Endothelial cell of umbilical vein (primary cell): Measurements from ENCODE around the gene NPAT. TPM values are rescaled to one million over a fixed set of nuclear protein-coding genes. Genes with fewer than 3 reads are reported as not detected.

Source experiments
- BruUV-seq: library from RNA; stranded (reverse); fragments of 400-500 nt; replicated peaks from 2 replicates; lab custom pipeline; 2021; lab: Mats Ljungman, UMichigan
- CTCF ChIA-PET: fragments of 300-600, 350-600 bp; sonication (Branson Sonifier 250); formaldehyde crosslinking; loops from one replicate; lab custom pipeline; 2021; ENCODE audit warnings: antibody characterized with exemption, inconsistent platforms; lab: Charles Lee
- POLR2A ChIA-PET: fragments of 300-600, 350-600 bp; sonication (Branson Sonifier 250); formaldehyde crosslinking; loops from one replicate; lab custom pipeline; 2021; ENCODE audit warnings: antibody characterized with exemption, inconsistent platforms; lab: Charles Lee
- DNase-seq: peaks from one replicate; pipeline ENCODE4 v3.0.0-alpha.2; 2011; ENCODE audit warnings: low read depth, low spot score
- FAIRE-seq: peaks from 2 replicates; lab custom pipeline; 2011; peaks lifted over from hg19 to GRCh38; lab: Jason Lieb, UNC
- H2AFZ ChIP-seq: 2 replicates; pipeline ENCODE4 v1.6.0; 2012; ENCODE audit warnings: low read depth, low read length, control low read depth, inconsistent platforms
- H3K27ac ChIP-seq: 2 replicates; pipeline ENCODE4 v1.5.1; 2011; ENCODE audit warnings: low read depth, mild to moderate bottlenecking, control low read depth, low read length, moderate library complexity; ENCODE audit not compliant: insufficient read depth
- H3K27me3 ChIP-seq, 2 experiments: 2 replicates each; pipeline versions ENCODE4 v1.6.0 to v1.6.1; 2011; ENCODE audit warnings: low read length in 2 of 2, mixed read lengths in 1 of 2; ENCODE audit not compliant: control insufficient read depth in 2 of 2, insufficient read depth in 2 of 2
- H3K36me3 ChIP-seq, 2 experiments: 2 replicates in 1 of 2; 3 replicates in 1 of 2; pipeline ENCODE4 v1.5.1; 2011; ENCODE audit warnings: low read length in 2 of 2, mild to moderate bottlenecking in 1 of 2, moderate library complexity in 1 of 2; ENCODE audit not compliant: control insufficient read depth in 2 of 2, insufficient read depth in 2 of 2; ENCODE audit errors: extremely low read depth in 1 of 2
- H3K4me1 ChIP-seq: 3 replicates; pipeline ENCODE4 v1.5.1; 2011; ENCODE audit warnings: mild to moderate bottlenecking, low read length; ENCODE audit not compliant: control insufficient read depth, insufficient read depth; ENCODE audit errors: extremely low read depth
- H3K4me2 ChIP-seq: 2 replicates; pipeline ENCODE4 v1.6.1; 2011; ENCODE audit warnings: low read length, control low read depth, mixed read lengths; ENCODE audit not compliant: insufficient read depth
- H3K4me3 ChIP-seq, 3 experiments: fragments of 200-600 bp in 1 of 3; sonication (generic), shearing (Covaris generic) in 1 of 3; replicated peaks in 1 of 3; 2 replicates each; pipeline ENCODE4 v1.5.1; 2011 to 2016; ENCODE audit warnings: control low read depth in 3 of 3, low read length in 3 of 3, mild to moderate bottlenecking in 2 of 3, inconsistent platforms in 1 of 3, low read depth in 1 of 3, moderate library complexity in 1 of 3; ENCODE audit not compliant: insufficient read depth in 1 of 3
- H3K79me2 ChIP-seq: 2 replicates; pipeline ENCODE4 v1.6.0; 2012; ENCODE audit warnings: low read length, inconsistent platforms; ENCODE audit not compliant: control insufficient read depth, insufficient read depth
- H3K9ac ChIP-seq: replicated peaks from 2 replicates; pipeline ENCODE3; 2011; ENCODE audit warnings: low read length, control low read depth; ENCODE audit not compliant: insufficient read depth; ENCODE audit errors: extremely low read depth
- H3K9me1 ChIP-seq: replicated peaks from 3 replicates; pipeline ENCODE4 v1.6.0; 2011; ENCODE audit warnings: mild to moderate bottlenecking, low read length; ENCODE audit not compliant: control insufficient read depth, insufficient read depth; ENCODE audit errors: extremely low read depth
- H3K9me3 ChIP-seq: replicated peaks from 2 replicates; pipeline ENCODE4 v1.5.1; 2012; ENCODE audit warnings: low read length, inconsistent platforms; ENCODE audit not compliant: control insufficient read depth, insufficient read depth
- H4K20me1 ChIP-seq: replicated peaks from 2 replicates; pipeline ENCODE3; 2011; ENCODE audit warnings: mild to moderate bottlenecking, low read length; ENCODE audit not compliant: control insufficient read depth, insufficient read depth; ENCODE audit errors: extremely low read depth
- CTCF ChIP-seq, 2 donors: IDR thresholded peaks; 1 replicate in 1 of 2; 2 replicates in 1 of 2; pipeline ENCODE4 v1.5.1; 2011; ENCODE audit warnings: low read length in 2 of 2, mild to moderate bottlenecking in 2 of 2, moderate library complexity in 2 of 2, control low read depth in 1 of 2, inconsistent platforms in 1 of 2, low read depth in 1 of 2; ENCODE audit not compliant: insufficient read depth in 1 of 2; ENCODE audit errors: extremely low read depth in 1 of 2
- EZH2 ChIP-seq: IDR thresholded peaks from 2 replicates; pipeline ENCODE4 v1.6.1; 2012; ENCODE audit warnings: borderline replicate concordance, low read depth, mild to moderate bottlenecking, moderate library complexity, low read length, inconsistent platforms; ENCODE audit not compliant: severe bottlenecking
- FOS ChIP-seq: IDR thresholded peaks from 2 replicates; pipeline ENCODE4 v1.6.1; 2011; ENCODE audit warnings: mild to moderate bottlenecking, low read length, moderate library complexity, borderline replicate concordance; ENCODE audit not compliant: insufficient read depth
- GATA2 ChIP-seq: IDR thresholded peaks from 2 replicates; pipeline ENCODE4 v1.7.0; 2011; ENCODE audit warnings: low read depth, mild to moderate bottlenecking, moderate library complexity, mixed read lengths, low read length; ENCODE audit not compliant: insufficient read length, insufficient read depth
- JUN ChIP-seq: IDR thresholded peaks from 2 replicates; pipeline ENCODE4 v1.6.1; 2011; ENCODE audit warnings: borderline replicate concordance, low read depth; ENCODE audit not compliant: insufficient read length, insufficient read depth
- MAX ChIP-seq: IDR thresholded peaks from 2 replicates; pipeline ENCODE4 v1.6.1; 2011; ENCODE audit not compliant: insufficient read depth, insufficient read length
- MYC ChIP-seq: IDR thresholded peaks from one replicate; pipeline ENCODE4 v1.6.1; 2011; ENCODE audit warnings: mild to moderate bottlenecking, low read depth, low read length
- POLR2A ChIP-seq: IDR thresholded peaks from 2 replicates; pipeline ENCODE4 v1.6.1; 2012; ENCODE audit warnings: low read depth, mild to moderate bottlenecking, control low read depth, low read length
- POLR2AphosphoS5 ChIP-seq: IDR thresholded peaks from 2 replicates; pipeline ENCODE4 v1.6.1; 2012; ENCODE audit warnings: low read depth, mild to moderate bottlenecking, control low read depth, low read length, moderate library complexity; ENCODE audit not compliant: insufficient read depth
- dilution Hi-C: fragments of 300-500 bp; cut with MboI; formaldehyde crosslinking; loops from one replicate; pipeline ENCODE4 v1.15.0; 2019; ENCODE audit warnings: low sequenced_read_pairs; ENCODE audit not compliant: extremely low pct_ligation_motif_present
- intact Hi-C: fragments of 100-400 bp; cut with micrococcal nuclease; formaldehyde crosslinking; loops from one replicate; pipeline ENCODE4 v1.10.0; 2022
- polyA plus RNA-seq, 4 experiments: library from polyadenylated mRNA; depleted of rRNA in 3 of 4; stranded (reverse) in 3 of 4; unstranded in 1 of 4; fragments of >200 nt; gene quantifications; 2 replicates each; pipeline versions ENCODE4 v1.2.1 to v1.2.3, GENCODE V29; 2011 to 2012; ENCODE audit warnings: missing spikeins in 1 of 4
- total RNA-seq: library from RNA; stranded (reverse); gene quantifications from 2 replicates; pipeline ENCODE4 v1.2.3, GENCODE V29; 2021

Gene NPAT
- total and polyA plus RNA-seq, 2 donors (not counting 3 experiments of a cell fraction or from before 2014, with no cell fraction given), result 4.4 to 19.0 TPM

GRCh38 chr11:108253176-108253575 is 30.7 kb upstream of the NPAT start:
- intact Hi-C loops (loop anchor here (2.0 kb wide), 1 partner anchor 30 kb away; the partner anchor contains the start of genes ATM and NPAT), dilution Hi-C loops (no loop called here)
- BruUV-seq, result no TSS peak
- no peak overlapping the region for H2AFZ ChIP-seq
- TF ChIP-seq FOS, result peak; percentile 34
- TF ChIP-seq CTCF (IDR thresholded peaks at IDR 0.05; ENCODE audit: extremely low read depth in 1 of 2, insufficient read depth in 1 of 2, low read depth in 1 of 2, low read length in 2 of 2), result no peak
- no peak for TF ChIP-seq POLR2A
- TF ChIP-seq MAX, result no peak
- no peak for TF ChIP-seq POLR2AphosphoS5
- no peak for TF ChIP-seq EZH2
- no peak for TF ChIP-seq JUN
- peak; percentile 13 for TF ChIP-seq GATA2
- no peak for TF ChIP-seq MYC
- H3K9ac ChIP-seq, result no peak overlapping the region
- DNase-seq, result peak; percentile 10
- H3K9me3 ChIP-seq, result no peaks in the 10 kb centered on the region
- no peak overlapping the region for H3K4me2 ChIP-seq
- H4K20me1 ChIP-seq, result no peaks in the 10 kb centered on the region
- H3K4me1 ChIP-seq, result peaks cover 13% of the 10 kb centered on the region
- CTCF ChIA-PET, result interaction anchor here (0.9 to 1.8 kb wide), 2 partner anchors 8 to 31 kb away, joined by 3 to 5 read pairs; partner anchors contain the start of gene NPAT
- no peak overlapping the region for H3K4me3 ChIP-seq
- H3K9me1 ChIP-seq, result no peaks in the 10 kb centered on the region
- no peaks in the 10 kb centered on the region for H3K27me3 ChIP-seq
- no peak overlapping the region for H3K27ac ChIP-seq
- H3K79me2 ChIP-seq, result no peaks in the 10 kb centered on the region
- POLR2A ChIA-PET, result no interaction called here
- no peak for FAIRE-seq
- peaks cover 0 to 8% of the 10 kb centered on the region in 2 experiments for H3K36me3 ChIP-seq
